ENCODE data around the gene EEF1AKMT1.

Gene EEF1AKMT1

DNA sequence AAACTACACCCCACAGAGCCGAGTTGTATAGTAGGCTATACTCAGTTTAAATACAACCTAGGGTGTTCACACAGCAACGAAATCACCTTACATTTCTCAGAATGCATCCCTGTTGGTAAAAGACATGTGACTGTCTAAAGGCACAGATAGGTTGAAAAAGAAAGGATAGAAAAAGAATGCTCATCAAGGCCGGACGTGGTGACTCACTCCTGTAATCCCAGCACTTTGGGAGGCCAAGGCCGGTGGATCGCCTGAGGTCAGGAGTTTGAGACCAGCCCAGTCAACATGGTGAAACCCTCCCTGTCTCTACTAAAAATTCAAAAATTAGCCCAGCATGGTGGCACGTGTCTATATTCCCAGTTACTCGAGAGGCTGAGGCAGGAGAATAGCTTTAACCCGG lies 74.0 kb downstream of the EEF1AKMT1 start:
- TF ChIP-seq, protein P1, sequence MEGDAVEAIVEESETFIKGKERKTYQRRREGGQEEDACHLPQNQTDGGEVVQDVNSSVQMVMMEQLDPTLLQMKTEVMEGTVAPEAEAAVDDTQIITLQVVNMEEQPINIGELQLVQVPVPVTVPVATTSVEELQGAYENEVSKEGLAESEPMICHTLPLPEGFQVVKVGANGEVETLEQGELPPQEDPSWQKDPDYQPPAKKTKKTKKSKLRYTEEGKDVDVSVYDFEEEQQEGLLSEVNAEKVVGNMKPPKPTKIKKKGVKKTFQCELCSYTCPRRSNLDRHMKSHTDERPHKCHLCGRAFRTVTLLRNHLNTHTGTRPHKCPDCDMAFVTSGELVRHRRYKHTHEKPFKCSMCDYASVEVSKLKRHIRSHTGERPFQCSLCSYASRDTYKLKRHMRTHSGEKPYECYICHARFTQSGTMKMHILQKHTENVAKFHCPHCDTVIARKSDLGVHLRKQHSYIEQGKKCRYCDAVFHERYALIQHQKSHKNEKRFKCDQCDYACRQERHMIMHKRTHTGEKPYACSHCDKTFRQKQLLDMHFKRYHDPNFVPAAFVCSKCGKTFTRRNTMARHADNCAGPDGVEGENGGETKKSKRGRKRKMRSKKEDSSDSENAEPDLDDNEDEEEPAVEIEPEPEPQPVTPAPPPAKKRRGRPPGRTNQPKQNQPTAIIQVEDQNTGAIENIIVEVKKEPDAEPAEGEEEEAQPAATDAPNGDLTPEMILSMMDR (IDR thresholded peaks at IDR 0.05; ENCODE audit: extremely low read depth, insufficient read depth, missing control alignments): no peak
- in situ Hi-C loops (cut with MboI; ENCODE audit: low pct_unique_long_range_greater_than_20kb, low sequenced_read_pairs, unreplicated experiment): loop anchor here (10.0 kb wide), 1 partner anchor 195 kb away; no protein-coding TSS in a partner anchor
- DNase-seq (ENCODE audit: low spot score): no peak

DNA sequence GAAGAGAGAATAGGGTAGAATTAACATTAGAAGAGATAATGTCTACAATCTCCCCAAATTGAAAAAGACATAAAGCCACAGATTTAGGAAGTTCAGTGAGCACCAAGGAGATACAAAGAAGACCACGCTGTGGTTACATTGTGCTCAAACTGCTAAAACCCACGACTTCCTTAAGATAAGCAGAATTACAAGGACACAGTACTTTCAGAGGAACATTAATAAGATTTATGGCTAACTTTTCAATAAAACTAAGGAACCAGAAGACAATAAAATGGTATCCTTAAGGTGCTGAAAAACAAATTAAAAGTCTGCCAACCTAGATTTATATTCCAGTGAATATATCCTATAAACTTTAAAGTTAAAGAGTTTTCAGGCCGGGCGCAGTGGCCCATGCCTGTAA lies 77.7 kb downstream of the EEF1AKMT1 start:
- TF ChIP-seq, protein P1 (IDR thresholded peaks at IDR 0.05; ENCODE audit: extremely low read depth, insufficient read depth, missing control alignments): no peak
- no peak for DNase-seq (ENCODE audit: low spot score)
- in situ Hi-C loops (cut with MboI; ENCODE audit: low pct_unique_long_range_greater_than_20kb, low sequenced_read_pairs, unreplicated experiment): no loop called here

DNA sequence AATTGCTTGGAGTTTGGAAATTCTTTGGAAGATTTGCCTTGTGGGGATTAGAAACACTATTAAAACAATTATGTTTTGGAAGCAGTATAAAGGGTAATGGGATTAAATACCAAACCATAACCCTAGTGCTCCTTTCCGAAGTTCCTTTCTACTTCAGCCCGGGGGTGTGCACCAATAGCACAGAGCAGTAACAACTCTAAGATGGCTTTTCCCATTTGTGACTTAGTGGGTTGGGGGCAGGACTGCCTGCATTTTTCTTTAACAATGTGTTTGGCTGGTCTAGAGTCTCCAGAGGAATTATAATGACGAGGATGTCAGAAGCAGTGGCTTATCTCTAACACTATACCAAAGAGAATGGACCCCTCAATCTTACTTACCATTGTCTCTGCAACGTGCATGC lies 82.1 kb downstream of the EEF1AKMT1 start:
- TF ChIP-seq, protein P1 (IDR thresholded peaks at IDR 0.05; ENCODE audit: extremely low read depth, insufficient read depth, missing control alignments): no peak
- DNase-seq (ENCODE audit: low spot score): no peak
- in situ Hi-C loops (cut with MboI; ENCODE audit: low pct_unique_long_range_greater_than_20kb, low sequenced_read_pairs, unreplicated experiment): no loop called here

DNA sequence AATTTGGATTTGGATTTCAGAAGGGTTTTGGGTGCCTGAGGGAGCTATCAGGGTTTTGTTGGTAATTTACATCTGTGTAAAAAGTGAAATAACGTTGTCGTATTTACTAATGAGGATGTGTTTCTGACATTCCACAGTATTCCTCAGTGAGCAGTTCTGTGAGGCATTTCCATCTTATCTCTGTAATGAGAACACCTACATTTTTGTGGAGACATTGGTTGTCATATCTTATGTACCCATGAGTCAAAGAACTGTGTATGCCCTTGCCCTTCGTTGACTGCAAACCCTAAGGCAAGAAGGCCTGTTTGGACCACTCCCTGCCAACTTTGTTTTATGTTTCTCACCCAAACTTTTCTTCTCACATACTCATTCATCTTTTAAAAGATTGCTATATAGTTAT lies 84.5 kb downstream of the EEF1AKMT1 start:
- in situ Hi-C loops (cut with MboI; ENCODE audit: low pct_unique_long_range_greater_than_20kb, low sequenced_read_pairs, unreplicated experiment): no loop called here
- TF ChIP-seq, protein P1 (IDR thresholded peaks at IDR 0.05; ENCODE audit: extremely low read depth, insufficient read depth, missing control alignments): no peak
- no peak for DNase-seq (ENCODE audit: low spot score)

DNA sequence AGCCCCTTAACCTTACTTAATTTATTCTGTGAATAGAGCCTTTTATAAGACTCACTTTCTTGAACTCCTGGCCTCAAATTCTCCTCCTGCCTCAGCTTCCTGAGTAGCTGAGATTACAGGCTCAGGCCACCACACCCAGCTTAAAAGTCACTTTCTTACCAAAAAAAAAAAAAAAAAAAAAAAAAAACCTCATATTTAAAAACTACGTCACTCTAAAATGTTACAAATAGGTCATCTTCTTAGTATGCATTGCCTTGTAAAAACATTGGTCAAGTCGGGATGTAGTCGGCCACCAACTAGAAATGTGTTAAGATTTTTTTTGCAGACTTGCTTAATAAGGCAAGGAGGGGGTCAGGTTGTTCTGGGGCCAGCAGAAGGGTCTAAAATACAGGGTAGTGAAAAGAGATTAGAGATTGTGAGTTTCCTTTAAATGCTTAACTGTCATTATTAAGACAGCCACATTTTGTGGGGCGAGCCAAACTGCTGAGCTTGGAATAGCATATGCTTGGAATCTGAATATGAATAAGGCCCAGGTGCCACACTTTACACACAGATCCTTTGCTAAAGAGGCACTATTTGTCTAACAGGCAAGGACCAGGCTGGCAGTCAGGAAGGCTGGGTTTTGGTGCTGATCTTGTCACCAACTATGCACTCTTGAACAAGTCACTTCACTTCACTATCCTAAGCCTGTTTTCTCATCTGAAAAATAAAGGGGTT lies 86.7 kb downstream of the EEF1AKMT1 start:
- no peak for DNase-seq (ENCODE audit: low spot score)
- TF ChIP-seq, protein P1 (IDR thresholded peaks at IDR 0.05; ENCODE audit: extremely low read depth, insufficient read depth, missing control alignments): no peak
- in situ Hi-C loops (cut with MboI; ENCODE audit: low pct_unique_long_range_greater_than_20kb, low sequenced_read_pairs, unreplicated experiment): no loop called here

DNA sequence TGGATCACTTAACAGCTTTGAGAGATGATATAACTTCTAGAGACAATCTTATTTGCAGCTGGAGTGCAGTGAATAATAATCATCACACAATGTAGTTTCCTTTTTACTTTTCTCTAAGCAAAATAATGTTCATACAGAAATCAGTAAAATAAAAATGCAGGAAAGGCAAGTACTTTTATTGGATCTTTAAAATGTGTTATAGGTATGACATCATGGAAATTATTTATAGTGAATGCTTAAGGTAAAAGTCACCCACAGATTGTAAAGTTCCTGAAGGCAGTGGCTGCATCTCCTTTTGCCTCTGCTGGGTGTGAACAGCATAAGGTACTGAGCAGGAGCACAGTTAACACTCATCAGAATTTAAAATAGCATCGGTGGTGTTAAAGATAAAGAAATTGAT lies 87.6 kb downstream of the EEF1AKMT1 start:
- DNase-seq (ENCODE audit: low spot score): no peak
- TF ChIP-seq, protein P1 (IDR thresholded peaks at IDR 0.05; ENCODE audit: extremely low read depth, insufficient read depth, missing control alignments): no peak
- in situ Hi-C loops (cut with MboI; ENCODE audit: low pct_unique_long_range_greater_than_20kb, low sequenced_read_pairs, unreplicated experiment): no loop called here

Data from GM13977 (cell line).